ENCODE data around the gene SCYGR2. TPM values are rescaled to one million over a fixed set of nuclear protein-coding genes. Genes with fewer than 3 reads are reported as not detected.

SCYGR2 gene
- total and polyA plus RNA-seq, 2 donors (not counting 1 experiment from before 2014, with no cell fraction given) = not detected

DNA sequence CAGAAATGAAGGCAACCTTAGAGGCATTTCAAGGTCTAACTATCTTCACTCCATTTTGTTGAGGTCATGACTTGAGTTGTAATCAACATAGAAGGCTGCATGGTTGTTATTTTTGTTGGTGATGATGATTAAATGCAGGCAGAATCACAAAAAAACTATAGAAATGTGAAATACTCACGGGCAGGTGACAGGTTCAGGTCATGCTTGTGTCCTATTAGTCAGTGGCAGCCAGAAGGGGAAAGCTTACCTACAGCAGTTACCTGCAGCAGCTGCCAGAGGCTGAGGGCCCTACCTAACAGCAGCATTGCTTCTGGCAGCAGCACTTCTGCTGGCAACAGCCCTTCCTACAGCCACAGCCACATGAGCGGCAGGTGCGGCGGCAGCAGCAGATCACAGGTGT is 15.6 kb downstream of the SCYGR2 start:
- no peak overlapping the region for H3K4me3 ChIP-seq (ENCODE audit: control extremely low read depth in 1 of 5, extremely low read depth in 1 of 5, insufficient read depth in 1 of 5, low read depth in 2 of 5, low read length in 4 of 5)
- no peaks in the 10 kb centered on the region for H3K9me3 ChIP-seq (ENCODE audit: control extremely low read depth in 1 of 3, control insufficient read depth in 2 of 3, insufficient read depth in 1 of 3, low read length in 2 of 3)
- WGBS (ENCODE audit: insufficient coverage) = 95% methylated on average over 2 of the region's 4 CpGs
- H3K27ac Mint-ChIP-seq = no peak overlapping the region
- no peaks in the 10 kb centered on the region for H3K79me2 ChIP-seq (ENCODE audit: control insufficient read depth, insufficient read depth, low read length)
- TF ChIP-seq EZH2 (IDR thresholded peaks at IDR 0.05; ENCODE audit: borderline replicate concordance, insufficient read depth, low read depth, low read length, poor library complexity, severe bottlenecking) (no peak), CTCF (IDR thresholded peaks at IDR 0.05) (no peak)
- peaks cover 0 to 5% (median 2%) of the 10 kb centered on the region in 4 experiments for H3K27me3 ChIP-seq (replicated peaks in 1 of 4; ENCODE audit: control extremely low read depth in 1 of 4, control insufficient read depth in 3 of 4, insufficient read depth in 4 of 4, low read length in 3 of 4)
- ATAC-seq (ENCODE audit: low read depth) (no peak), DNase-seq (no peak)
- no peaks in the 10 kb centered on the region for H3K9me3 Mint-ChIP-seq (ENCODE audit: insufficient read depth)
- no peak overlapping the region for H3K4me2 ChIP-seq (replicated peaks; ENCODE audit: low read depth, low read length, poor library complexity, severe bottlenecking)
- H3K36me3 ChIP-seq (replicated peaks in 1 of 2; ENCODE audit: control extremely low read depth in 1 of 2, control insufficient read depth in 1 of 2, extremely low read depth in 1 of 2, insufficient read depth in 2 of 2, low read length in 1 of 2) = no peaks in the 10 kb centered on the region
- H3K4me1 ChIP-seq (ENCODE audit: control insufficient read depth in 2 of 2, insufficient read depth in 2 of 2, low read length in 2 of 2) = no peaks in the 10 kb centered on the region
- H3K27ac ChIP-seq (ENCODE audit: low read length in 2 of 2) = no peak overlapping the region
- intact Hi-C loops (cut with micrococcal nuclease) = no loop called here
- H3K4me3 Mint-ChIP-seq = no peak overlapping the region
- peaks cover 25% of the 10 kb centered on the region for H3K27me3 Mint-ChIP-seq
- H3K4me1 Mint-ChIP-seq = peaks cover 5% of the 10 kb centered on the region
- no peak overlapping the region for H2AFZ ChIP-seq (ENCODE audit: insufficient read depth, low read depth, low read length, poor library complexity, severe bottlenecking)
- no peaks in the 10 kb centered on the region for H4K20me1 ChIP-seq (ENCODE audit: control insufficient read depth, insufficient read depth, low read length, poor library complexity, severe bottlenecking)
- POLR2A ChIA-PET = no interaction called here
- H3K9ac ChIP-seq (ENCODE audit: low read length) = no peak overlapping the region
- CTCF ChIA-PET = no interaction called here

- TF ChIP-seq CTCF (IDR thresholded peaks at IDR 0.05) = no peak
- no peak for TF ChIP-seq EZH2 (IDR thresholded peaks at IDR 0.05; ENCODE audit: borderline replicate concordance, insufficient read depth, low read depth, low read length, poor library complexity, severe bottlenecking)
- DNase-seq = no peak
- H3K4me2 ChIP-seq (replicated peaks; ENCODE audit: low read depth, low read length, poor library complexity, severe bottlenecking) = no peak within 1 kb of the TSS
- no peaks in the 10 kb centered on the region for H3K79me2 ChIP-seq (ENCODE audit: control insufficient read depth, insufficient read depth, low read length)
- peaks cover 0 to 5% (median 2%) of the 10 kb centered on the region in 4 experiments for H3K27me3 ChIP-seq (replicated peaks in 1 of 4; ENCODE audit: control extremely low read depth in 1 of 4, control insufficient read depth in 3 of 4, insufficient read depth in 4 of 4, low read length in 3 of 4)
- no peaks in the 10 kb centered on the region for H3K9me3 ChIP-seq (ENCODE audit: control extremely low read depth in 1 of 3, control insufficient read depth in 2 of 3, insufficient read depth in 1 of 3, low read length in 2 of 3)
- no peak within 1 kb of the TSS for H3K27ac ChIP-seq (ENCODE audit: low read length in 2 of 2)
- ChIA-PET POLR2A (no interaction called here), CTCF (no interaction called here)
- no peak within 1 kb of the TSS for H3K4me3 Mint-ChIP-seq
- H3K36me3 ChIP-seq (replicated peaks in 1 of 2; ENCODE audit: control extremely low read depth in 1 of 2, control insufficient read depth in 1 of 2, extremely low read depth in 1 of 2, insufficient read depth in 2 of 2, low read length in 1 of 2) = no peaks in the 10 kb centered on the region
- intact Hi-C loops (cut with micrococcal nuclease) = no loop called here
- H3K4me3 ChIP-seq (ENCODE audit: control extremely low read depth in 1 of 5, extremely low read depth in 1 of 5, insufficient read depth in 1 of 5, low read depth in 2 of 5, low read length in 4 of 5) = no peak within 1 kb of the TSS
- H3K4me1 Mint-ChIP-seq = peaks cover 3% of the 10 kb centered on the region
- ATAC-seq (ENCODE audit: low read depth) = no peak
- no peak within 1 kb of the TSS for H2AFZ ChIP-seq (ENCODE audit: insufficient read depth, low read depth, low read length, poor library complexity, severe bottlenecking)
- peaks cover 25% of the 10 kb centered on the region for H3K27me3 Mint-ChIP-seq
- no peaks in the 10 kb centered on the region for H3K9me3 Mint-ChIP-seq (ENCODE audit: insufficient read depth)
- H4K20me1 ChIP-seq (ENCODE audit: control insufficient read depth, insufficient read depth, low read length, poor library complexity, severe bottlenecking) = no peaks in the 10 kb centered on the region
- WGBS (ENCODE audit: insufficient coverage) = no CpG with 5 or more reads among the region's 4 CpGs
- H3K4me1 ChIP-seq (ENCODE audit: control insufficient read depth in 2 of 2, insufficient read depth in 2 of 2, low read length in 2 of 2) = no peaks in the 10 kb centered on the region
- no peak within 1 kb of the TSS for H3K27ac Mint-ChIP-seq
- H3K9ac ChIP-seq (ENCODE audit: low read length) = no peak within 1 kb of the TSS
Measured at GRCh38 chr2:227614740-227615139, 16.0 kb downstream of the SCYGR2 start, which contains the start of gene SCYGR3. Gene SCYGR3, minus strand, starts transcription at chr2:227614840. Its CDS starts 0 bp downstream, at chr2:227614840.

Measured in B cell (primary cell).